GM19324 (cell line): ENCODE results near the gene SYT17.

Experiments
- ATAC-seq: cut with Tn5 transposase; IDR thresholded peaks from one replicate; pipeline ENCODE4 v1.9.1; 2021; ENCODE audit warnings: mild to moderate bottlenecking, moderate library complexity; ENCODE audit not compliant: unreplicated experiment, low FRiP score

SYT17 gene

GRCh38 chr16:19242186-19242585 lies 74.1 kb downstream of the SYT17 start:
- ATAC-seq = no peak

DNA sequence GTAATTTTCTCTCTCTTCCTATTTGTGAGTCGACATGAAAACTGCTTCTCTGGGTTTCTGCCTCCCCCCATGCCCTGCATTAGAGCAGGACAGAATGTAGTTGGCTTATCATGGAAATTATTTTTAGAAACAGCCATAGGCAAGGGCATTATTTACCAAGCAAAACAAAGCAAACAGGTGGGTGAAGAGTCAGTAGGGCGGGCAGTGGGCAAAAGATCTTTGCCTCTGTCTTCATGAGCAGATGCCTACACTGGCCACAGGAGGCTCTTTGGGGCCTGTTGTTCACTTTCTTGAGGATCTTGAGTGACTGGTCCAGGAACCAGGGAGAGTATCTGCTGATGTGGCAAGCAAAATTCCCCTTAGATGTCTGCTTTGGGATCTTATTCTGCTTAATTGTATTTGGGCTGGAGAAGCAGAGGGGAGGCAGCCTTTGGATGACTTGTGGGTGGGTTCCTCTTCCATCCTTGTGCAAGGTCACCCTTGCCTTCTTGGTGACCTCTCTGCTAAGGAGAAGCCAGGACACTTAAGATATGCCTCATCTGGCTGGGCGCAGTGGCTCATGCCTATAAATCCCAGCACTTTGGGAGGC lies 75.0 kb downstream of the SYT17 start:
- no peak for ATAC-seq

- no peak for ATAC-seq
Observed at GRCh38 chr16:19245326-19245925, 77.4 kb downstream of the SYT17 start.

GRCh38 chr16:19252904-19253303 lies 84.9 kb downstream of the SYT17 start:
- no peak for ATAC-seq

- no peak for ATAC-seq
Observed at GRCh38 chr16:19254611-19255010, 86.6 kb downstream of the SYT17 start.

- ATAC-seq = no peak
Observed at GRCh38 chr16:19264123-19264673, 96.2 kb downstream of the SYT17 start.

GRCh38 chr16:19265380-19265930 lies 97.4 kb downstream of the SYT17 start:
- no peak for ATAC-seq

- no peak for ATAC-seq
Observed at GRCh38 chr16:19266774-19267173, 98.7 kb downstream of the SYT17 start.

- no peak for ATAC-seq
Observed at GRCh38 chr16:19269098-19269497, 101.1 kb downstream of the SYT17 start.

DNA sequence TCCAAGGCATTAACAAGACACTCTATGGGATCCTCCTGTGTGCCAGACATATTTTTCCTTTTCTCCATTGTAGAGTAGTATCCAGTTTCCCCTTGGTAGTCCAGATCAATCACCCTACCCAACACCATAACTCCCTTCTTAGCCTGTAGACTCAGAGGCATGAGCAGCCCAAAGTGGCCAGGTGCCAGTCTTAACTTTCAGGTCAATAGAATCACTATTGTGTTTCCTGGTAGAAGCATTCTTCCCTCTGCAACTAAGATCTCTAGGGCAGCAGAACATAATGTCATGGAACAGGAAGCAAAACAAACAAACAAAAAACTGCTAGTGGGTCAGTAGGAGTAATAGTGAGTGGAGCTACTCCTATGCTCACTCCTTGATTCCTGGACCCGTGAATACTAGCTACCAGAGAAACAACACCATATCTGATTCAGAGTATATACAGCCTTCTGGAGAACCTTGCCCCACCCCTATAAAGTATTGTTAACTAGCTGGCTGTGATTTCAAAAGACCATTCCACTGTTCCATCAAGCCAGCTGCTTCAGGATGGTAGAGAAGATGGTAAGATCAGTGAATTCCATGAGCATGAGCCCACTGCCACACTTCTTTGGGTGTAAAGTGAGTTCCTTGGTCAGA lies 106.2 kb downstream of the SYT17 start:
- no peak for ATAC-seq

GRCh38 chr16:19278403-19278802 lies 110.4 kb downstream of the SYT17 start:
- ATAC-seq = no peak

- ATAC-seq = no peak
Observed at GRCh38 chr16:19281246-19281645, 113.2 kb downstream of the SYT17 start.

DNA sequence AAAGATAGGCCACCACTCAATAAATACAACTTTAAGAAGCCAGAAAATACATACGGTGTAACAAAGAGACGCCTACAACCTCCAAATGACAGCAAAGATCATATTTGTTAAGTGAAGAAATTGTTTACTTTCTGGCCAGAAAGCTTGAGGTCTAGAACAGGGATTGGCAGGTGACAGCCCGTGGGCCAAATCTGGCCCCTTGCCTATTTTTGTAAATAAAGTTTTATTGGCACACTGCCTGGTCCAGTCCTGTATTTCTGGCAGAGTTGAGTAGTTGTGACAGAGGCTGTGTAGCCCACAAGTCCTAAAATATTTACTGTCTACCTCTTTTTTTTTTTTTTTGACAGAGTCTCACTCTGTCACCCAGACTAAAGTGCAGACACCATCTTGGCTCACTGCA lies 114.1 kb downstream of the SYT17 start:
- no peak for ATAC-seq

DNA sequence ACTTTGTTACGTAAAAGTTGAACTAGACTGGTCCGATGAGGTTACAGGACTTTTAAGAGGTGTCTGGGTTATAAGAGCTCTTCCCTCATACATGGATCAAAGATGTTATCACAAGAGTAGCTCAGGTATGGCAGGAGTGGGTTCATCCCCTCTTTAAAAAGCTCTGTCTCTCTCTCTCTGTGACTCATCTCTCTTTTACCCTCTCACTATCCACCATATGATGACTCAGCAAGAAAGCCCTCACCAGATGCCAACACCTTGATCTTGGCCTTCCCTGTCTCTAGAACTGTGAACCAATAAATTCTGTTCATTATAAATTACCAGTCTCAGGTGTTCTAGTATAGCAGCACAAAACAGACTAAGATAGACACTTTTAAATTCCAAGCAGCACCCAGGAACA lies 115.6 kb downstream of the SYT17 start:
- ATAC-seq = no peak

DNA sequence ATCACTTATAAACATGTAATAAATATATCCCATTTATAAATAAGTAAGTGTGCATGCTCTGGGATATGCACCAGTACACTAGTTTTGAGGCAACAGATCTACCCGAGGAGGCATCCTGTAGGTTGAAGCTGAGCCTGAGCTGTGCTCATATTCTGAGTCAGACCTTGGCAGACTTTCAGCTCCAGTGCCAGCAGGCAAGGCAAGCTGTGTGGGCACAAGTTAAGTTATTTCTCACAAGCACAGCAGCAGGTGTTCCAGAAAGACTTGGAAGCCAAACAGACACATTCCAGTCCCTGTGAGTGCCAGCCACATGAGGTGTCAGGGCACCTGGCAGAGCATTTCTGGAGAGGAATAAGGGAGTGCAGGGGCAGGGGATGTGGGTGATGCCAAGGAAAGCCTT lies 116.2 kb downstream of the SYT17 start:
- ATAC-seq = no peak

- ATAC-seq = no peak
Observed at GRCh38 chr16:19285431-19285830, 117.4 kb downstream of the SYT17 start, which contains the start of gene CLEC19A. CLEC19A (plus strand) TSS chr16:19285731; CDS start chr16:19285852, 121 bp downstream.

DNA sequence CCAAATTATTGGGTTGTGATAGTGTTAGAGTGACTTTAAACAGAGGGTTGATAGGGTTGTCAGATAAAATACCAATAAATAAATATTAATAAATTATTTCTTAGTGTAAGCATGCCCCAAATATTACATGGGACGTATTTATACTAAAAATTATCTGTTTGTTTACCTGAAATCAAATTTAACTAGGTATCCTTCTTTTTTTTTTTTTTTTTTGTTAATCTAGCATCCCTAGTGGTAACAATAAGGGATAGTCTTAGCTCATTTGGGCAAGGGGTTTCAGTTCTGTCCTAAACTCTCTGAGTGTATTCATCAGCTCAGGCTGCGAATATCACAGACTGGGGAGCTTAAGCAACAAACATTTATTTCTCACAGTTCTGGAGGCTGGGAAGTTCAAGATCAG lies 118.8 kb downstream of the SYT17 start:
- ATAC-seq = no peak

DNA sequence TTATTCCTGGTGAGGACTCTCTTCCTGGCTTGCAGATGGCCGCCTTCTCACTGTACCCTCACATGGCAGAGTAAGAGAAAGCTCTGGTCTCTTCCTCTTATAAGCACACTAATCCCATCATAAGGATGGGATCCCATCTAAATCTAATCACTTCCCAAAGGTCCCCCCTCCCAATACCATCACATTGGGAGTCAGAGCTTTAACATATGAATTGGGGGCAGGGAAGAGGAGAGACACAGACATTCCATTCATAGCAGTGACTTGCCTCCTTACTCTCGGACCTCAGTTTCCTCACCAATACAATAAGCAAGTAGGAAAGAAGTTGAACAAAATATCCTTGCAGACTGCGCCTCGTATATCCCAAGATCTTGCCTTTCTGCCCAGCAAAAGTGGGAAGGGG lies 119.2 kb downstream of the SYT17 start:
- no peak for ATAC-seq

- ATAC-seq = no peak
Observed at GRCh38 chr16:19288872-19289799, 121.1 kb downstream of the SYT17 start.

DNA sequence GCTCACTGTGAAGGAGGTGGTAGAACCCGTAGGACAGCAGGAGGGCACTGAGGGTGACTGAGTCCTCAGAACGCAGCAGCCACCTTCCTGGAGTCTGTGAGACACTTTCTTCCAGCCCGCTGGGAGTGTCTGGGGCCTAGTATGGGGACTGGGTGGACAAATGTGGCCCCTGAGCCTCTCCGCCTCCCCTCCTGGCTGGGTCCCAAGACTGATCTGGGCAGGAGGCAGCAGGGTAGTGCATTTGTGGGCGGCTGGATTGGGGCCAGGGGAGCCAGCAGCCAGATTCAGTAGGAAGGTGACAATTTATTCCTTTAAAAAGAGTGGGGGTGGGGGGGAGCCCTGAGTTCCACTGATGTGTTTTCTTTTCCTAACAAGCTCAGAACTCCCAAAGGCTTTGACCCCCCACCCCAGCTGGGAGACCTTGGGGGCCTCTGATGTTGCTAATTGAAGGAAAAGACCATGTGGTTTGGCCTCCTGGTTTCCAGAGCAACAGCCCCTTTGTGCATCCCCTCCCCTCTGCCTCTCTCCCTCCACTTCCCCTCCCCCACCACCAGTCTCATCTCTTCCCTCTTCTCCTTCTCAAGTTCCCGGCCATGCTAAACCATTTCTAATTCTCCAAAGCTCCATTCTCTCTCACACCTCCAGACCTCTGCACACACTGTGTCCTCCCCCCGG lies 121.9 kb downstream of the SYT17 start:
- ATAC-seq = no peak
